Suppressor macrophage treated with lipopolysaccharide for 1 hour (primary cell): ENCODE measurements around the gene GABRG2.

Experiments used
- DNase-seq, 3 donors: peaks; one replicate each; pipeline ENCODE4 v3.0.0-alpha.2; 2020 to 2022

Gene GABRG2

DNA sequence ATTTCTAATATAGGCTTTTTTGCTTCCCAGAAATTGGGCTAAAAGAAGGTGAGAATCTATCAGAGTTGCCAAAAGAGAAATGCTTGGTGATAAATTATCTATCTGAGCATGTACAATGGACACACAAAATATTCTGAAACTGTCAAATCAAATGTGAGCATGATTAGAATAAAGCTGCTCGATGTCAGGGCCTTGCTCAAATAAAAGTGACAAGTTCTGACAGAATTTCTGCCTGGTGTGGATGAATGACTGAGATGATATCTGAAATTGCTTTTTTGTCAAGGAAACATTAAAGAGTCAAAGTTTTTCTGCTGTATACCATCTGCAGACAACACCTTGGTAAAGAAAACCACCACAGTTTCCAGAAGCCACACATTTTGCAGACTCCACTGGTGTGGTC lies 128.8 kb downstream of the GABRG2 start:
- DNase-seq, result no peak

GRCh38 chr5:162202285-162202880 lies 134.8 kb downstream of the GABRG2 start:
- DNase-seq, result peak in 2 of 3 donors; percentile 23 to 24
